Epithelial cell of esophagus (primary cell): ENCODE measurements around the gene PIK3C2G.

ENCODE experiments used
- DNase-seq: peaks from one replicate; pipeline ENCODE4 v3.0.0; 2010; ENCODE audit warnings: low read depth
- H3K4me3 ChIP-seq: 2 replicates; pipeline ENCODE4 v1.5.1; 2011; ENCODE audit warnings: mild to moderate bottlenecking, low read length, control low read depth
- TF ChIP-seq, protein P1 (sequence below): IDR thresholded peaks from 2 replicates; pipeline ENCODE4 v1.5.1; 2011; ENCODE audit warnings: low read depth, mild to moderate bottlenecking, low read length, control low read depth, inconsistent platforms; ENCODE audit not compliant: insufficient read depth; ENCODE audit errors: missing control alignments

PIK3C2G gene

DNA sequence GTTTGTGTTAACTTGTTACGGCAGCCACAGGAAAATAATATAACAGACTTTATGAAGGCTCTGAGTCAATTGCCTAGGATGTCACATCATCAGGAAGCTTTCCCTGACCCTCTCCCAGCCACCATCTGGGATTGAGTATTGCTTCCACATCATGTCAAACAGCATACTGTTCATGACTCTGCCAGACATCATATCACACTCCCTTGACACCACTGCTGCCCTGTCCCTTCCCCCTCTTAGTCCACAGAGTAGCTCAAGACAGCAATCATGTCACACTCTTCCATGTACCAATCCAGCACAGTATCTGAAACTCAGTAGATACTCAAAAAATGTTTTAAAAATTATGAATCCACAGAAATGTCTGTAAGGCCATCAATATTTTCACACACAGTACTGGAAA is 168.0 kb downstream of the PIK3C2G start:
- no peak overlapping the region for H3K4me3 ChIP-seq
- TF ChIP-seq, protein P1, sequence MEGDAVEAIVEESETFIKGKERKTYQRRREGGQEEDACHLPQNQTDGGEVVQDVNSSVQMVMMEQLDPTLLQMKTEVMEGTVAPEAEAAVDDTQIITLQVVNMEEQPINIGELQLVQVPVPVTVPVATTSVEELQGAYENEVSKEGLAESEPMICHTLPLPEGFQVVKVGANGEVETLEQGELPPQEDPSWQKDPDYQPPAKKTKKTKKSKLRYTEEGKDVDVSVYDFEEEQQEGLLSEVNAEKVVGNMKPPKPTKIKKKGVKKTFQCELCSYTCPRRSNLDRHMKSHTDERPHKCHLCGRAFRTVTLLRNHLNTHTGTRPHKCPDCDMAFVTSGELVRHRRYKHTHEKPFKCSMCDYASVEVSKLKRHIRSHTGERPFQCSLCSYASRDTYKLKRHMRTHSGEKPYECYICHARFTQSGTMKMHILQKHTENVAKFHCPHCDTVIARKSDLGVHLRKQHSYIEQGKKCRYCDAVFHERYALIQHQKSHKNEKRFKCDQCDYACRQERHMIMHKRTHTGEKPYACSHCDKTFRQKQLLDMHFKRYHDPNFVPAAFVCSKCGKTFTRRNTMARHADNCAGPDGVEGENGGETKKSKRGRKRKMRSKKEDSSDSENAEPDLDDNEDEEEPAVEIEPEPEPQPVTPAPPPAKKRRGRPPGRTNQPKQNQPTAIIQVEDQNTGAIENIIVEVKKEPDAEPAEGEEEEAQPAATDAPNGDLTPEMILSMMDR = no peak
- no peak for DNase-seq

DNA sequence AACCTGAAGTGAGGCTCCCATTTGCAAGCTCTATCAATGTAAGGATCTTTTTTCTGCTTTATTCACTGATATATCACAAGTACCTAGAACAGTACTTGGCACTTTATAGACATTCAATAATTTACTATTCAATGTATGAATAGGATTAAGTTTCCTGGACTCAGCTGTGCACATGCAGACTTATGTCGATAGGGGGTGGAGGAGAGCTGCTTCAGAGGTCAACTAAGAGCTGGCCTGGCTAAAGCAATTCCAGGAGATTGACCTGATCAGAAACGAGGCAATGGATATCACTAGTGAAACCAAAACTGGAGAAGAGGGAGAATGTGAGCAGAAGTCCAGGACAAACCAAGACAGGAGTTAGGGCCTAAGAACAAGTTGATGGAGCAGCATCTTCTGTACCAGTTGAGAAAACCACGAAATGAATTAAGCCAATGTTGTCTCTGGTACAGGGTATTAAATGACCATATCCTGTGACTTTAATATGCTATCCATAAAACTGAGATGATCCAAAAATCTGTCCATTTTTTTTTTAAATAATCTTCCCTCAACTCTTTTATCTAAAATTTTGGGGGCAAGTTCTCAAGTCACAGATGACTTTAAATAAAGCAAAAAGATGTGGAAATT is 169.2 kb downstream of the PIK3C2G start:
- DNase-seq = peak; percentile 59
- TF ChIP-seq, protein P1 = peak; percentile 99
- no peak overlapping the region for H3K4me3 ChIP-seq

DNA sequence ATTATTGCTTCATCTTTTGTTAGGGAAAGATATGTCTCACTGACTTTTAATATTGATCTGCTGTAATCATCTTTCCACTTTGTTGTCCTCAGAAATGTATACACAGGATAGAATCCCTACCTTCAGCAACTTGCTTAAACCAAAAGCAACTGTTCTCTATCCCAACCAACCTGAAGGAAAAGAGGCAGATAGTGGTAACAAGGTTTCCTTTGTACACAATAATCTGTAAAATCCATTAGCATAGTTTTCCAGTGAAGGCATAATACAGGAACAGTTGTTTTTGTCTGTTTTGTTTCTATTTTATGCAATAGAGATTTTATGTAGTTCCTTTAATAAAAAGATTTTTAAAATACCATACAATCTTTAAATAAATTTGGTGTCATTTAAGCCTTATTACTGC is 170.5 kb downstream of the PIK3C2G start:
- no peak overlapping the region for H3K4me3 ChIP-seq
- TF ChIP-seq, protein P1 = no peak
- DNase-seq = no peak

DNA sequence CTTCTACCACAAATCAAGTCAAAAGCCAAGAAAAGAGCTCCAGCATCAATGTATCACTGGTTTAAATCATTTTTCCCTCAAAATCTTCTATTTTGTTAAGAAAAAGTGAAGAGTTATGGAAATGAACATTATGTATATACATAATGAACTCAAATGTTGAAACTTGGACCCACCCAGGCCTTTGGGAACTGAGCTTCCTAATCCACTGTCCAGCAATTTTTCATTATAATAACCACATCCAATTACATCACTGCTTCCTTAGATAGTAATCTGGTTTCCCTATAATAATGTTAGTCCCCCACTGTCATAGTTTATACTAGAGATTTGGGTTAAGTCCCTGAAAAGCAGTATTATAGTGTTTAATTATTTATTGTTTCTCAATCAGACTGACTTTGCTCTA is 170.9 kb downstream of the PIK3C2G start:
- no peak for DNase-seq
- H3K4me3 ChIP-seq = no peak overlapping the region
- TF ChIP-seq, protein P1 = no peak

DNA sequence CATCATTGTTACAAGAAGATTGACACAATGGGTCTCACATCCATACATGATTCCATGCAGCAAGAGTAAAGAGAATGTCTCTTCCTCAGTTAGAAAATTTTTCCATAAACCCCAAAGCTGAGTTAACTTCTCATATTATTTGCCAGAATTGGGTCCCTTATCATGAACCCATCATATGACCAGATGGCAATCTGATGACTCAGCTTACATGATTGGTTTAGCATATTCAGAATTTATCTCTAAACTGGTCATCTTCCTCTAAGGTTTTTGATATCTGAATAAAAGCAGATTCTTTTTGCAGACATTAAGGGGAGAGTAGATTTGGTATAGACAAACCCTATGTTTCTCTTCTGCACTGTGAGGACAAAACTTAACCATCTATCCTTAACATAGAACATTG is 174.9 kb downstream of the PIK3C2G start:
- no peak for DNase-seq
- H3K4me3 ChIP-seq = no peak overlapping the region
- TF ChIP-seq, protein P1 = no peak

DNA sequence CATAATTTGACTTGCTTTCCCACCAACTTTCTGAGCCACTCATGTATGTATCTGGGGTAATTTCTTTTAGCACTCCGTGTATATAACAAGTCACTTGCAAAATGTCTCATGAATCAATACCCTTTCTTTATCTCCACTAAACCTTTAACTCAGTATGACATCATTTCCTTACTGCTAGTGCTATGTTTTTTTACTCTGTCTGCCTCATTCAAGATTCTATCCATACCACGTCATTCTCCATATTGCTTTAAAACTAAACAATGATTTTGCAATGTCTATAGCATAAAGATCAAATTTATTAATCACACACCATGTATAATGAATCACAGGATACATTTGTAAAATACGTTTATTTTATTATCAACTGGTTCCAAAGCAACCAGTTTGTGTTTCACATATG is 178.2 kb downstream of the PIK3C2G start:
- H3K4me3 ChIP-seq = no peak overlapping the region
- peak; percentile 74 for DNase-seq
- TF ChIP-seq, protein P1 = no peak

DNA sequence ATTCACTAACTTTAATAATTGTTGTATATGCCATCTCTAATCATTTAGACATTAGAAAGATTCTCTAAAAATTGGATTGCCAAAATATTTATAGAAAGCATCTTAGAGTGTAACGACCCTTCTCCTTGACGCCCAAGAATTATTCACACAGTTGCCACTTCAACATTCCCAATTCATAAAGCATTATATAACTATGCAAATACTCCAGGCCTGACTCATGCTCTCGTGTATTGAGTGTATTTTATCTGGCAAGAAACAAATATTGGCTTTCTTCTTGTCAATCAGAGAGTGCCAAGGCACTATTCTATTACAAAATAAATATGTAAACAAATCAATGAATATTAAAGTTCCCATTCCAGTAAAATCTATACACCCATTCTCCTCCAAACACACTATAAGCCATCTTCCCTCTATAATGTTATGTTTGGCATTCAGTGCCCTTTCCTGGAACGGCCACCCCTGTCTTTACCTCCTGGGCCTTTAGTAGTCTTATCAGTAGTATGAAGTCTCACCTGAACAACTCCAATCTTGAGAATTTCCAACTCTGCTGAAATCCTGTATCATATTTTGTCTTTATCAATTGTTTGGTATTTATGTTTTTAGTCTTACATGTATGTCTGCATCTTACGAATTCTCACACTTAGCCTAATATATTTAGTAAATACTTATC is 182.6 kb downstream of the PIK3C2G start:
- DNase-seq = peak; percentile 59
- no peak overlapping the region for H3K4me3 ChIP-seq
- TF ChIP-seq, protein P1 = no peak
